Measurements from ENCODE around the gene CYB5D1. TPM values are rescaled to one million over a fixed set of nuclear protein-coding genes. Genes with fewer than 3 reads are reported as not detected.
A peak's percentile ranks its signal among the peaks of the same experiment; 100 is the strongest.

CYB5D1 gene
- total RNA-seq, 6 donors from 2014 or later: 5.2 to 12.4 (median 7.3) TPM

- H3K36me3 ChIP-seq: no peaks in the 10 kb centered on the region
- no peaks in the 10 kb centered on the region for H3K4me1 ChIP-seq
- no peak overlapping the region for H3K27ac ChIP-seq
- no peak overlapping the region for H3K4me3 ChIP-seq
- peak in 1 of 2 donors; percentile 47 for DNase-seq
- 72 to 80% methylated on average over 11 to 14 of the region's 14 CpGs for WGBS, 2 donors
- ATAC-seq (ENCODE audit: low FRiP score in 2 of 2): no peak
- no peaks in the 10 kb centered on the region for H3K27me3 ChIP-seq
- TF ChIP-seq POLR2A (IDR thresholded peaks at IDR 0.05): no peak
- no peak for TF ChIP-seq CTCF (IDR thresholded peaks at IDR 0.05)
- no peaks in the 10 kb centered on the region for H3K9me3 ChIP-seq
Observed at GRCh38 chr17:7822126-7822525, 35.7 kb upstream of the CYB5D1 start.

- H3K36me3 ChIP-seq: no peaks in the 10 kb centered on the region
- ATAC-seq (ENCODE audit: low FRiP score in 2 of 2): no peak
- TF ChIP-seq EP300 (IDR thresholded peaks at IDR 0.05) (no peak), POLR2A (IDR thresholded peaks at IDR 0.05) (no peak), CTCF (IDR thresholded peaks at IDR 0.05) (no peak), POLR2AphosphoS5 (IDR thresholded peaks at IDR 0.05) (no peak)
Observed at GRCh38 chr17:7823581-7824001, 34.2 kb upstream of the CYB5D1 start.

GRCh38 chr17:7824021-7824924 lies 33.5 kb upstream of the CYB5D1 start:
- TF ChIP-seq POLR2AphosphoS5 (IDR thresholded peaks at IDR 0.05) (no peak), EP300 (IDR thresholded peaks at IDR 0.05) (no peak), CTCF (IDR thresholded peaks at IDR 0.05) (no peak), POLR2A (IDR thresholded peaks at IDR 0.05) (no peak)
- no peaks in the 10 kb centered on the region for H3K9me3 ChIP-seq
- H3K36me3 ChIP-seq: no peaks in the 10 kb centered on the region
- WGBS, 2 donors: 80 to 92% methylated on average over 8 to 9 of the region's 9 CpGs
- H3K4me3 ChIP-seq: no peak overlapping the region
- no peak overlapping the region for H3K27ac ChIP-seq
- DNase-seq: peak in 1 of 2 donors; percentile 52
- H3K27me3 ChIP-seq: no peaks in the 10 kb centered on the region
- H3K4me1 ChIP-seq: no peaks in the 10 kb centered on the region
- ATAC-seq (ENCODE audit: low FRiP score in 2 of 2): no peak

More at GRCh38 chr17:7823581-7824001, 34.2 kb upstream of the CYB5D1 start:
- H3K27me3 ChIP-seq: no peaks in the 10 kb centered on the region
- peak in 1 of 2 donors; percentile 53 for DNase-seq
- no peak overlapping the region for H3K27ac ChIP-seq
- H3K4me3 ChIP-seq: no peak overlapping the region
- no peaks in the 10 kb centered on the region for H3K9me3 ChIP-seq
- 89 to 90% methylated on average over 20 of the region's 20 CpGs for WGBS, 2 donors
- H3K4me1 ChIP-seq: no peaks in the 10 kb centered on the region

- no peaks in the 10 kb centered on the region for H3K36me3 ChIP-seq
- TF ChIP-seq POLR2AphosphoS5 (IDR thresholded peaks at IDR 0.05): no peak
- peak in 1 of 6 experiments; percentile 8 for TF ChIP-seq CTCF (IDR thresholded peaks at IDR 0.05)
- no peaks in the 10 kb centered on the region for H3K9me3 ChIP-seq
- DNase-seq (no peak), ATAC-seq (ENCODE audit: low FRiP score in 2 of 2) (no peak)
- WGBS, 2 donors: 41 to 45% methylated on average over 12 of the region's 12 CpGs
- no peak overlapping the region for H3K27ac ChIP-seq
- H3K4me3 ChIP-seq: no peak overlapping the region
- H3K4me1 ChIP-seq: no peaks in the 10 kb centered on the region
- H3K27me3 ChIP-seq: no peaks in the 10 kb centered on the region
Observed at GRCh38 chr17:7825206-7825990, 32.4 kb upstream of the CYB5D1 start.

All from upper lobe of left lung (tissue), 6 donors.